ENCODE measurements around the gene POC1B.

Gene POC1B

GRCh38 chr12:89539426-89540223 is 13.8 kb upstream of the POC1B start:
- DNase-seq (ENCODE audit: low spot score): no peak

- no peak for DNase-seq (ENCODE audit: low spot score)
Measured at GRCh38 chr12:89538897-89539296, 13.1 kb upstream of the POC1B start.

GRCh38 chr12:89537389-89537788 is 11.5 kb upstream of the POC1B start:
- no peak for DNase-seq (ENCODE audit: low spot score)

GRCh38 chr12:89529738-89530137 is 3.9 kb upstream of the POC1B start:
- peak; percentile 59 for DNase-seq (ENCODE audit: low spot score)

GRCh38 chr12:89528434-89528833 is 2.6 kb upstream of the POC1B start:
- no peak for DNase-seq (ENCODE audit: low spot score)

- DNase-seq (ENCODE audit: low spot score): peak; percentile 29
Measured at GRCh38 chr12:89525305-89525823, 483 bp downstream of the POC1B start.

GRCh38 chr12:89524541-89525304 is 1.1 kb downstream of the POC1B start, which contains the start of gene GALNT4:
TSS of gene GALNT4 (minus strand) at chr12:89524796. CDS start at chr12:89524549, 247 bp downstream.
- DNase-seq (ENCODE audit: low spot score): peak; percentile 86

- DNase-seq (ENCODE audit: low spot score): no peak
Measured at GRCh38 chr12:89523843-89524540, 1.9 kb downstream of the POC1B start.

GRCh38 chr12:89523393-89523792 is 2.5 kb downstream of the POC1B start:
- DNase-seq (ENCODE audit: low spot score): no peak

- DNase-seq (ENCODE audit: low spot score): no peak
Measured at GRCh38 chr12:89521364-89522223, 4.3 kb downstream of the POC1B start.

GRCh38 chr12:89517720-89518119 is 8.1 kb downstream of the POC1B start:
- no peak for DNase-seq (ENCODE audit: low spot score)

GRCh38 chr12:89516633-89517032 is 9.2 kb downstream of the POC1B start:
- no peak for DNase-seq (ENCODE audit: low spot score)

- peak; percentile 32 for DNase-seq (ENCODE audit: low spot score)
Measured at GRCh38 chr12:89514751-89515150, 11.1 kb downstream of the POC1B start.

GRCh38 chr12:89513544-89513943 is 12.3 kb downstream of the POC1B start:
- DNase-seq (ENCODE audit: low spot score): no peak

- no peak for DNase-seq (ENCODE audit: low spot score)
Measured at GRCh38 chr12:89507015-89507824, 18.6 kb downstream of the POC1B start.

GRCh38 chr12:89506050-89506449 is 19.8 kb downstream of the POC1B start:
- DNase-seq (ENCODE audit: low spot score): no peak

GRCh38 chr12:89504560-89505346 is 21.1 kb downstream of the POC1B start:
- no peak for DNase-seq (ENCODE audit: low spot score)

- DNase-seq (ENCODE audit: low spot score): no peak
Measured at GRCh38 chr12:89501793-89502192, 24.1 kb downstream of the POC1B start.

- no peak for DNase-seq (ENCODE audit: low spot score)
Measured at GRCh38 chr12:89499857-89500256, 26.0 kb downstream of the POC1B start.

GRCh38 chr12:89497467-89497866 is 28.4 kb downstream of the POC1B start:
- DNase-seq (ENCODE audit: low spot score): no peak
